H1 (cell line): ENCODE measurements around the gene PNMA3. TPM values are rescaled to one million over a fixed set of nuclear protein-coding genes. Genes with fewer than 3 reads are reported as not detected.

Experiments
- CBX5 ChIP-seq: fragments of 300-800, 300-1000 bp; sonication (generic); IDR thresholded peaks from 2 replicates; pipeline ENCODE4 v1.7.1; 2016; ENCODE audit warnings: antibody characterized with exemption, low read length, low read depth
- CBX8 ChIP-seq: fragments of 300-800, 300-1000 bp; sonication (generic); IDR thresholded peaks from 2 replicates; pipeline ENCODE4 v1.7.1; 2016; ENCODE audit warnings: low read depth, low read length, borderline replicate concordance
- EZH2 ChIP-seq: fragments of 200-600 bp; sonication (generic); IDR thresholded peaks from 2 replicates; pipeline ENCODE4 v1.7.1; 2012; ENCODE audit warnings: low read depth, mild to moderate bottlenecking, moderate library complexity, low read length, inconsistent platforms; ENCODE audit not compliant: severe bottlenecking
- HDAC6 ChIP-seq: IDR thresholded peaks from one replicate; pipeline ENCODE4 v1.7.1; 2012; ENCODE audit warnings: low read depth, mild to moderate bottlenecking, inconsistent platforms, low read length, moderate library complexity
- SP2 ChIP-seq: IDR thresholded peaks from 2 replicates; pipeline ENCODE4 v1.6.1; 2012; ENCODE audit warnings: mild to moderate bottlenecking, low read length, inconsistent platforms
- polyA plus RNA-seq, 7 experiments: library from polyadenylated mRNA; depleted of rRNA in 3 of 7; stranded (reverse) in 5 of 7; unstranded in 2 of 7; fragments of >200 nt in 5 of 7; fragments of 200-250 nt in 2 of 7; gene quantifications; 1 replicate in 5 of 7; 2 replicates in 1 of 7; 4 replicates in 1 of 7; pipeline versions ENCODE4 v1.2.1 to v1.2.3, GENCODE V29; 2011 to 2013; ENCODE audit warnings: missing spikeins in 2 of 7, mixed read lengths in 2 of 7
- total RNA-seq: library from RNA; stranded (reverse); fragmentation: NEBNext Ultra II Directional; extraction: Animal tissue kit (Norgen Biotek cat#: 25700); gene quantifications from 2 replicates; pipeline ENCODE4 v1.2.1, GENCODE V29; 2021
- TF ChIP-seq, protein P1 (sequence below): IDR thresholded peaks from 2 replicates; pipeline ENCODE4 v1.6.1; 2011; ENCODE audit warnings: low read length, improper control_type of control experiment
- TF ChIP-seq, protein P2 (sequence below): fragments of 300-600 bp; sonication (generic); IDR thresholded peaks from 2 replicates; pipeline ENCODE4 v1.7.1; 2012; ENCODE audit warnings: low read length, moderate library complexity, mild to moderate bottlenecking, inconsistent platforms; ENCODE audit not compliant: insufficient replicate concordance

PNMA3 gene
- total and polyA plus RNA-seq, 2 of the 8 experiments (the other 6 are each of a cell fraction or from before 2014, with no cell fraction given): 3.3 to 6.9 TPM

DNA sequence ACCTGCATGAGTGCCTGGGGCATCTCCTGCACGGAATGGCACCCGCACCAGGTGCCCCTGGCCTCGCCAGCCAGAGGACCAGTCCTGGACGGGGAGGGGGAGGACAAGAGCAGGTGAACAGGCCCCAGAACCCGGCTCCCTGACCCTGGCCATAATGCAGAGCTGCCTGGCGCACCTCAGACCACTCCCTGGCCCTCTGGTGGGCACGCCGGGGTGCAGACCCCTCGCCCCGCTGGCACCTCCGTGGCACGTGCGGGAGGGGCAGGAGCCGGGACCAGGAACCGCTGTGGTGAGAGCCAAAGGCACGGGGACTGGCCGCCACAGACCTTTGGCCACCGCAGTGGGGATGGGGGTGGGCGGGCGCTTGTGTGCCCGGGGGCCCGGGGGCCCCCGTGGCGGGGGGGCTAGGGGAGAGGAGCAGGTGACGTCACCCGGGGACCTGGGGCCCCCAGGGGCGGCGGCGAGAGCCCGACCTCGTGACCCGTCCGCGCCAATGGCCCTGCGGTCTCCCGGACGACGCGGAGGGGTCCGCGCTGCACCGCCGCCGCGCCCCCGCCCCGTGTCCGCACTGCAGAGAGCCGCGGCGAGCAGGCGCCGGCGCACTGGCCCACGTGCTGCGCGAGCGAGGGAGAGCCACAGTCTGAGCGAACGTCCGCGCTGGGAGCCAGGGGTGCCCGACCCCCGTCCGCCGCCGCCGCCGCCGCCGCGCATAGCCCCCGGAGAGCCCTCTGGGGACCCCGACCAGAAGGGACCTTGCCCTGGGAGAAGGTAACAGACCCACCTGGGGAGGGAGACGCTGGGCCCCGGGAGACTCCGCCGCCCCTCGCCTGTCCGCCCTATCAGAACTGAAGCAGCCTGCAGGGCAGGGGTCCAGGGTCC, at the start of gene PNMA3 (continued):
- TF ChIP-seq, protein P1, sequence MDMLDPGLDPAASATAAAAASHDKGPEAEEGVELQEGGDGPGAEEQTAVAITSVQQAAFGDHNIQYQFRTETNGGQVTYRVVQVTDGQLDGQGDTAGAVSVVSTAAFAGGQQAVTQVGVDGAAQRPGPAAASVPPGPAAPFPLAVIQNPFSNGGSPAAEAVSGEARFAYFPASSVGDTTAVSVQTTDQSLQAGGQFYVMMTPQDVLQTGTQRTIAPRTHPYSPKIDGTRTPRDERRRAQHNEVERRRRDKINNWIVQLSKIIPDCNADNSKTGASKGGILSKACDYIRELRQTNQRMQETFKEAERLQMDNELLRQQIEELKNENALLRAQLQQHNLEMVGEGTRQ: no peak
- TF ChIP-seq, protein P2, sequence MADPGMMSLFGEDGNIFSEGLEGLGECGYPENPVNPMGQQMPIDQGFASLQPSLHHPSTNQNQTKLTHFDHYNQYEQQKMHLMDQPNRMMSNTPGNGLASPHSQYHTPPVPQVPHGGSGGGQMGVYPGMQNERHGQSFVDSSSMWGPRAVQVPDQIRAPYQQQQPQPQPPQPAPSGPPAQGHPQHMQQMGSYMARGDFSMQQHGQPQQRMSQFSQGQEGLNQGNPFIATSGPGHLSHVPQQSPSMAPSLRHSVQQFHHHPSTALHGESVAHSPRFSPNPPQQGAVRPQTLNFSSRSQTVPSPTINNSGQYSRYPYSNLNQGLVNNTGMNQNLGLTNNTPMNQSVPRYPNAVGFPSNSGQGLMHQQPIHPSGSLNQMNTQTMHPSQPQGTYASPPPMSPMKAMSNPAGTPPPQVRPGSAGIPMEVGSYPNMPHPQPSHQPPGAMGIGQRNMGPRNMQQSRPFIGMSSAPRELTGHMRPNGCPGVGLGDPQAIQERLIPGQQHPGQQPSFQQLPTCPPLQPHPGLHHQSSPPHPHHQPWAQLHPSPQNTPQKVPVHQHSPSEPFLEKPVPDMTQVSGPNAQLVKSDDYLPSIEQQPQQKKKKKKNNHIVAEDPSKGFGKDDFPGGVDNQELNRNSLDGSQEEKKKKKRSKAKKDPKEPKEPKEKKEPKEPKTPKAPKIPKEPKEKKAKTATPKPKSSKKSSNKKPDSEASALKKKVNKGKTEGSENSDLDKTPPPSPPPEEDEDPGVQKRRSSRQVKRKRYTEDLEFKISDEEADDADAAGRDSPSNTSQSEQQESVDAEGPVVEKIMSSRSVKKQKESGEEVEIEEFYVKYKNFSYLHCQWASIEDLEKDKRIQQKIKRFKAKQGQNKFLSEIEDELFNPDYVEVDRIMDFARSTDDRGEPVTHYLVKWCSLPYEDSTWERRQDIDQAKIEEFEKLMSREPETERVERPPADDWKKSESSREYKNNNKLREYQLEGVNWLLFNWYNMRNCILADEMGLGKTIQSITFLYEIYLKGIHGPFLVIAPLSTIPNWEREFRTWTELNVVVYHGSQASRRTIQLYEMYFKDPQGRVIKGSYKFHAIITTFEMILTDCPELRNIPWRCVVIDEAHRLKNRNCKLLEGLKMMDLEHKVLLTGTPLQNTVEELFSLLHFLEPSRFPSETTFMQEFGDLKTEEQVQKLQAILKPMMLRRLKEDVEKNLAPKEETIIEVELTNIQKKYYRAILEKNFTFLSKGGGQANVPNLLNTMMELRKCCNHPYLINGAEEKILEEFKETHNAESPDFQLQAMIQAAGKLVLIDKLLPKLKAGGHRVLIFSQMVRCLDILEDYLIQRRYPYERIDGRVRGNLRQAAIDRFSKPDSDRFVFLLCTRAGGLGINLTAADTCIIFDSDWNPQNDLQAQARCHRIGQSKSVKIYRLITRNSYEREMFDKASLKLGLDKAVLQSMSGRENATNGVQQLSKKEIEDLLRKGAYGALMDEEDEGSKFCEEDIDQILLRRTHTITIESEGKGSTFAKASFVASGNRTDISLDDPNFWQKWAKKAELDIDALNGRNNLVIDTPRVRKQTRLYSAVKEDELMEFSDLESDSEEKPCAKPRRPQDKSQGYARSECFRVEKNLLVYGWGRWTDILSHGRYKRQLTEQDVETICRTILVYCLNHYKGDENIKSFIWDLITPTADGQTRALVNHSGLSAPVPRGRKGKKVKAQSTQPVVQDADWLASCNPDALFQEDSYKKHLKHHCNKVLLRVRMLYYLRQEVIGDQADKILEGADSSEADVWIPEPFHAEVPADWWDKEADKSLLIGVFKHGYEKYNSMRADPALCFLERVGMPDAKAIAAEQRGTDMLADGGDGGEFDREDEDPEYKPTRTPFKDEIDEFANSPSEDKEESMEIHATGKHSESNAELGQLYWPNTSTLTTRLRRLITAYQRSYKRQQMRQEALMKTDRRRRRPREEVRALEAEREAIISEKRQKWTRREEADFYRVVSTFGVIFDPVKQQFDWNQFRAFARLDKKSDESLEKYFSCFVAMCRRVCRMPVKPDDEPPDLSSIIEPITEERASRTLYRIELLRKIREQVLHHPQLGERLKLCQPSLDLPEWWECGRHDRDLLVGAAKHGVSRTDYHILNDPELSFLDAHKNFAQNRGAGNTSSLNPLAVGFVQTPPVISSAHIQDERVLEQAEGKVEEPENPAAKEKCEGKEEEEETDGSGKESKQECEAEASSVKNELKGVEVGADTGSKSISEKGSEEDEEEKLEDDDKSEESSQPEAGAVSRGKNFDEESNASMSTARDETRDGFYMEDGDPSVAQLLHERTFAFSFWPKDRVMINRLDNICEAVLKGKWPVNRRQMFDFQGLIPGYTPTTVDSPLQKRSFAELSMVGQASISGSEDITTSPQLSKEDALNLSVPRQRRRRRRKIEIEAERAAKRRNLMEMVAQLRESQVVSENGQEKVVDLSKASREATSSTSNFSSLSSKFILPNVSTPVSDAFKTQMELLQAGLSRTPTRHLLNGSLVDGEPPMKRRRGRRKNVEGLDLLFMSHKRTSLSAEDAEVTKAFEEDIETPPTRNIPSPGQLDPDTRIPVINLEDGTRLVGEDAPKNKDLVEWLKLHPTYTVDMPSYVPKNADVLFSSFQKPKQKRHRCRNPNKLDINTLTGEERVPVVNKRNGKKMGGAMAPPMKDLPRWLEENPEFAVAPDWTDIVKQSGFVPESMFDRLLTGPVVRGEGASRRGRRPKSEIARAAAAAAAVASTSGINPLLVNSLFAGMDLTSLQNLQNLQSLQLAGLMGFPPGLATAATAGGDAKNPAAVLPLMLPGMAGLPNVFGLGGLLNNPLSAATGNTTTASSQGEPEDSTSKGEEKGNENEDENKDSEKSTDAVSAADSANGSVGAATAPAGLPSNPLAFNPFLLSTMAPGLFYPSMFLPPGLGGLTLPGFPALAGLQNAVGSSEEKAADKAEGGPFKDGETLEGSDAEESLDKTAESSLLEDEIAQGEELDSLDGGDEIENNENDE: no peak
- TF ChIP-seq EZH2 (no peak), SP2 (no peak), CBX8 (no peak), CBX5 (no peak), HDAC6 (no peak)
- TF ChIP-seq, all 59 proteins: peak for 4
